ENCODE data around the gene CCDC158. TPM values are rescaled to one million over a fixed set of nuclear protein-coding genes. Genes with fewer than 3 reads are reported as not detected.

Gene CCDC158
- total and polyA plus RNA-seq, 2 donors (not counting 3 experiments of a cell fraction or from before 2014, with no cell fraction given): not detected

DNA sequence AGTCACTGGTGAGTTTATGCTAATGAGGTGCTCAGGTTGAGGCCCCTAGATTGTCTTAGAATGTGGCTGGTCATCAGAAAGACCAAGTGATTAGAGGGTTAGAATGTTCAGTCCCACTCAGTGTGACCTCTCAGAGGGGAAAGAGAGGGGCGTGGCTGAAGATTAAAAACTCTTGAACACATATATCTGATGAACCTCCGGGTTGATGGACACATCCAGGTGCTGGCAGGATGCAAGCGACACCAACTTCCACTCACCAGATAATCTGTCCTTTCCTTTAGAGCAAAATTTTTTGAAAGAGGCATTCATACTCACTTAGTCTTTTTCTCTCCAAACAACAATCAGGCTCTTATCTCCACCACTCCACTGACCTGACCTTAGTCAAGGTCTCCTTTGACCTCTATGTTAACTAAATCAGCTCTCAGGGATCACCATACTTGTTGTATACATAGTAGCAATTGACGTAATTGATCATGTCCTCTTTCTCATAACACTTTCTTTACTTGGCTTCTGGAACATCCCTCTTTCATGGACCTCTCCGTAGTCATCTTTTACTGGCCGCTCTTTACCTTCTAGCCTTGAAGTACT lies 155.2 kb downstream of the CCDC158 start:
- BruUV-seq (replicated peaks): no TSS peak
- no peaks in the 10 kb centered on the region for H3K36me3 ChIP-seq (ENCODE audit: control insufficient read depth in 2 of 2, extremely low read depth in 1 of 2, insufficient read depth in 2 of 2, low read length in 2 of 2)
- TF ChIP-seq EZH2 (IDR thresholded peaks at IDR 0.05; ENCODE audit: borderline replicate concordance, low read depth, low read length, severe bottlenecking) (no peak), JUN (IDR thresholded peaks at IDR 0.05; ENCODE audit: borderline replicate concordance, insufficient read depth, insufficient read length, low read depth) (no peak), CTCF (IDR thresholded peaks at IDR 0.05; ENCODE audit: extremely low read depth in 1 of 2, insufficient read depth in 1 of 2, low read depth in 1 of 2, low read length in 2 of 2) (no peak), MAX (IDR thresholded peaks at IDR 0.05; ENCODE audit: insufficient read depth, insufficient read length) (no peak)
- H3K27me3 ChIP-seq (ENCODE audit: control insufficient read depth in 2 of 2, insufficient read depth in 2 of 2, low read length in 2 of 2): peaks cover 10 to 16% of the 10 kb centered on the region in 2 experiments
- no peak overlapping the region for H3K4me3 ChIP-seq (replicated peaks in 1 of 3; ENCODE audit: insufficient read depth in 1 of 3, low read depth in 1 of 3, low read length in 3 of 3)
- no peak for FAIRE-seq
- H3K79me2 ChIP-seq (ENCODE audit: control insufficient read depth, insufficient read depth, low read length): no peaks in the 10 kb centered on the region
- intact Hi-C loops (cut with micrococcal nuclease) (no loop called here), dilution Hi-C loops (cut with MboI; ENCODE audit: extremely low pct_ligation_motif_present, low sequenced_read_pairs) (no loop called here)
- no peaks in the 10 kb centered on the region for H3K9me1 ChIP-seq (replicated peaks; ENCODE audit: control insufficient read depth, extremely low read depth, insufficient read depth, low read length)
- H4K20me1 ChIP-seq (replicated peaks; ENCODE audit: control insufficient read depth, extremely low read depth, insufficient read depth, low read length): no peaks in the 10 kb centered on the region
- no peak overlapping the region for H3K27ac ChIP-seq (ENCODE audit: insufficient read depth, low read depth, low read length)
- H3K4me1 ChIP-seq (ENCODE audit: control insufficient read depth, extremely low read depth, insufficient read depth, low read length): no peaks in the 10 kb centered on the region
- no peaks in the 10 kb centered on the region for H3K9me3 ChIP-seq (replicated peaks; ENCODE audit: control insufficient read depth, insufficient read depth, low read length)
- no peak for DNase-seq (ENCODE audit: low read depth, low spot score)
- ChIA-PET CTCF (no interaction called here), POLR2A (no interaction called here)
- H2AFZ ChIP-seq (ENCODE audit: low read depth, low read length): no peak overlapping the region
- H3K9ac ChIP-seq (replicated peaks; ENCODE audit: extremely low read depth, insufficient read depth, low read length): no peak overlapping the region
- H3K4me2 ChIP-seq (ENCODE audit: insufficient read depth, low read length): no peak overlapping the region

Small RNAs within 50 kb of the gene (small RNA-seq; reads per million reads assigned to genes)
- gene RF00278 (ENCODE audit: insufficient read depth, insufficient read length, low read depth, low replicate concordance) (not detected), gene RNU6-1000P (ENCODE audit: insufficient read depth, insufficient read length, low read depth, low replicate concordance) (not detected)

Other genes starting within 250 kb of the CCDC158 start
- gene SCARB2, start 207.3 kb downstream of the CCDC158 start, total RNA-seq: 116 and 122 TPM in 2 replicates
- gene SCARB2, start 207.3 kb downstream of the CCDC158 start, polyA plus RNA-seq: 63.2 and 75.2 TPM in 2 replicates
- 0.11 TPM in 1 of 2 replicates, not detected in the other for gene FAM47E, start 169.4 kb downstream of the CCDC158 start, total RNA-seq
- not detected in 2 replicates for gene FAM47E, start 169.4 kb downstream of the CCDC158 start, polyA plus RNA-seq
- gene STBD1, start 114.4 kb downstream of the CCDC158 start, total RNA-seq: 0.18 and 0.25 TPM in 2 replicates
- 0.29 and 0.30 TPM in 2 replicates for gene STBD1, start 114.4 kb downstream of the CCDC158 start, polyA plus RNA-seq
- 6.7 and 14.9 TPM in 2 replicates for gene SHROOM3, start 14.1 kb upstream of the CCDC158 start, total RNA-seq
- gene SHROOM3, start 14.1 kb upstream of the CCDC158 start, polyA plus RNA-seq: 2.6 and 2.7 TPM in 2 replicates

All from endothelial cell of umbilical vein (primary cell).